ENCODE results near the gene ANKRD52. TPM values are rescaled to one million over a fixed set of nuclear protein-coding genes. Genes with fewer than 3 reads are reported as not detected.

Gene ANKRD52
- total and polyA plus RNA-seq, 4 donors = 5.4 to 13.6 (median 9.3) TPM

DNA sequence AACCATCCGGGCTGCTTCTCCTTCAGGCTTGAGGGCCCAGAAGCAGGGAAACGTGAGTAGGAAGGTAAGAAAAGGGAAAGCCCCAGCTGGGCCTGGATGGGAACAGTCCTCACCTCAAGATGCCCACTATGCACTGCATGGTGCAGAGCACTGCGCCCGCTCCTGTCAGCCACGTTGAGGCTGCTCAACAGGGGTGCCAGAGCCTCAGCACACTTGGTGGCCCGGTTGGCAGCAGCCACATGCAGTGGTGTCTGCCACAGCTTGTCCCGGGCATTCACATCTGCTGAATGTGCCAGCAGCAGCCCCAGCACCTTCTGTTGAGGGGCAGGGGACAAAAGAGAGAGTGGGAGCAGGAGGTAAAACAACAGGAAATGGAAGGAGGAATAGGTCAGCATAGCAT is 2.5 kb downstream of the ANKRD52 start:
- Histone ChIP-seq H3K36me3 (ENCODE audit: control insufficient read depth in 4 of 4, insufficient read depth in 3 of 4, low read depth in 1 of 4, low read length in 3 of 4) (peaks cover 8 to 40% (median 25%) of the 10 kb centered on the region in 4 donors), H3K9ac (ENCODE audit: low read depth in 1 of 2, low read length in 2 of 2) (no peak overlapping the region), H3K4me3 (ENCODE audit: low read depth in 1 of 3, low read length in 3 of 3) (no peak overlapping the region), H3K4me1 (ENCODE audit: control insufficient read depth in 4 of 4, insufficient read depth in 4 of 4, low read length in 3 of 4) (peaks cover 1 to 20% (median 15%) of the 10 kb centered on the region in 4 donors), H3K27ac (ENCODE audit: low read depth in 1 of 2, low read length in 2 of 2) (no peak overlapping the region), H3K27me3 (ENCODE audit: control insufficient read depth in 4 of 4, insufficient read depth in 4 of 4, low read length in 3 of 4) (no peaks in the 10 kb centered on the region), H3K9me3 (ENCODE audit: control insufficient read depth in 4 of 4, low read length in 3 of 4) (no peaks in the 10 kb centered on the region)
- 92% methylated on average over 7 of the region's 7 CpGs for WGBS
- no peak for TF ChIP-seq JUND (IDR thresholded peaks at IDR 0.05)
- TF ChIP-seq GABPA (IDR thresholded peaks at IDR 0.05 in 1 of 2, conservative IDR thresholded peaks at IDR 0.05 in 1 of 2) = no peak
- TF ChIP-seq HNF4G (IDR thresholded peaks at IDR 0.05) = no peak
- TF ChIP-seq HNF4A (conservative IDR thresholded peaks at IDR 0.05) = no peak
- no peak for TF ChIP-seq YY1 (IDR thresholded peaks at IDR 0.05)
- no peak for TF ChIP-seq FOXA2 (IDR thresholded peaks at IDR 0.05)
- TF ChIP-seq, protein P1, sequence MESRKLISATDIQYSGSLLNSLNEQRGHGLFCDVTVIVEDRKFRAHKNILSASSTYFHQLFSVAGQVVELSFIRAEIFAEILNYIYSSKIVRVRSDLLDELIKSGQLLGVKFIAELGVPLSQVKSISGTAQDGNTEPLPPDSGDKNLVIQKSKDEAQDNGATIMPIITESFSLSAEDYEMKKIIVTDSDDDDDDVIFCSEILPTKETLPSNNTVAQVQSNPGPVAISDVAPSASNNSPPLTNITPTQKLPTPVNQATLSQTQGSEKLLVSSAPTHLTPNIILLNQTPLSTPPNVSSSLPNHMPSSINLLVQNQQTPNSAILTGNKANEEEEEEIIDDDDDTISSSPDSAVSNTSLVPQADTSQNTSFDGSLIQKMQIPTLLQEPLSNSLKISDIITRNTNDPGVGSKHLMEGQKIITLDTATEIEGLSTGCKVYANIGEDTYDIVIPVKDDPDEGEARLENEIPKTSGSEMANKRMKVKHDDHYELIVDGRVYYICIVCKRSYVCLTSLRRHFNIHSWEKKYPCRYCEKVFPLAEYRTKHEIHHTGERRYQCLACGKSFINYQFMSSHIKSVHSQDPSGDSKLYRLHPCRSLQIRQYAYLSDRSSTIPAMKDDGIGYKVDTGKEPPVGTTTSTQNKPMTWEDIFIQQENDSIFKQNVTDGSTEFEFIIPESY (IDR thresholded peaks at IDR 0.05) = no peak
- TF ChIP-seq SP1 (IDR thresholded peaks at IDR 0.05) = no peak
- TF ChIP-seq NR2F2 (IDR thresholded peaks at IDR 0.05) = no peak
- TF ChIP-seq, protein P2, sequence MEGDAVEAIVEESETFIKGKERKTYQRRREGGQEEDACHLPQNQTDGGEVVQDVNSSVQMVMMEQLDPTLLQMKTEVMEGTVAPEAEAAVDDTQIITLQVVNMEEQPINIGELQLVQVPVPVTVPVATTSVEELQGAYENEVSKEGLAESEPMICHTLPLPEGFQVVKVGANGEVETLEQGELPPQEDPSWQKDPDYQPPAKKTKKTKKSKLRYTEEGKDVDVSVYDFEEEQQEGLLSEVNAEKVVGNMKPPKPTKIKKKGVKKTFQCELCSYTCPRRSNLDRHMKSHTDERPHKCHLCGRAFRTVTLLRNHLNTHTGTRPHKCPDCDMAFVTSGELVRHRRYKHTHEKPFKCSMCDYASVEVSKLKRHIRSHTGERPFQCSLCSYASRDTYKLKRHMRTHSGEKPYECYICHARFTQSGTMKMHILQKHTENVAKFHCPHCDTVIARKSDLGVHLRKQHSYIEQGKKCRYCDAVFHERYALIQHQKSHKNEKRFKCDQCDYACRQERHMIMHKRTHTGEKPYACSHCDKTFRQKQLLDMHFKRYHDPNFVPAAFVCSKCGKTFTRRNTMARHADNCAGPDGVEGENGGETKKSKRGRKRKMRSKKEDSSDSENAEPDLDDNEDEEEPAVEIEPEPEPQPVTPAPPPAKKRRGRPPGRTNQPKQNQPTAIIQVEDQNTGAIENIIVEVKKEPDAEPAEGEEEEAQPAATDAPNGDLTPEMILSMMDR (IDR thresholded peaks at IDR 0.05; ENCODE audit: low read depth, low read length, missing input control) = no peak
- no peak for TF ChIP-seq FOXA1 (IDR thresholded peaks at IDR 0.05)
- TF ChIP-seq, protein P3, sequence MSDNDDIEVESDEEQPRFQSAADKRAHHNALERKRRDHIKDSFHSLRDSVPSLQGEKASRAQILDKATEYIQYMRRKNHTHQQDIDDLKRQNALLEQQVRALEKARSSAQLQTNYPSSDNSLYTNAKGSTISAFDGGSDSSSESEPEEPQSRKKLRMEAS (IDR thresholded peaks at IDR 0.05) = no peak
- TF ChIP-seq, protein P4, sequence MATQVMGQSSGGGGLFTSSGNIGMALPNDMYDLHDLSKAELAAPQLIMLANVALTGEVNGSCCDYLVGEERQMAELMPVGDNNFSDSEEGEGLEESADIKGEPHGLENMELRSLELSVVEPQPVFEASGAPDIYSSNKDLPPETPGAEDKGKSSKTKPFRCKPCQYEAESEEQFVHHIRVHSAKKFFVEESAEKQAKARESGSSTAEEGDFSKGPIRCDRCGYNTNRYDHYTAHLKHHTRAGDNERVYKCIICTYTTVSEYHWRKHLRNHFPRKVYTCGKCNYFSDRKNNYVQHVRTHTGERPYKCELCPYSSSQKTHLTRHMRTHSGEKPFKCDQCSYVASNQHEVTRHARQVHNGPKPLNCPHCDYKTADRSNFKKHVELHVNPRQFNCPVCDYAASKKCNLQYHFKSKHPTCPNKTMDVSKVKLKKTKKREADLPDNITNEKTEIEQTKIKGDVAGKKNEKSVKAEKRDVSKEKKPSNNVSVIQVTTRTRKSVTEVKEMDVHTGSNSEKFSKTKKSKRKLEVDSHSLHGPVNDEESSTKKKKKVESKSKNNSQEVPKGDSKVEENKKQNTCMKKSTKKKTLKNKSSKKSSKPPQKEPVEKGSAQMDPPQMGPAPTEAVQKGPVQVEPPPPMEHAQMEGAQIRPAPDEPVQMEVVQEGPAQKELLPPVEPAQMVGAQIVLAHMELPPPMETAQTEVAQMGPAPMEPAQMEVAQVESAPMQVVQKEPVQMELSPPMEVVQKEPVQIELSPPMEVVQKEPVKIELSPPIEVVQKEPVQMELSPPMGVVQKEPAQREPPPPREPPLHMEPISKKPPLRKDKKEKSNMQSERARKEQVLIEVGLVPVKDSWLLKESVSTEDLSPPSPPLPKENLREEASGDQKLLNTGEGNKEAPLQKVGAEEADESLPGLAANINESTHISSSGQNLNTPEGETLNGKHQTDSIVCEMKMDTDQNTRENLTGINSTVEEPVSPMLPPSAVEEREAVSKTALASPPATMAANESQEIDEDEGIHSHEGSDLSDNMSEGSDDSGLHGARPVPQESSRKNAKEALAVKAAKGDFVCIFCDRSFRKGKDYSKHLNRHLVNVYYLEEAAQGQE (IDR thresholded peaks at IDR 0.05) = no peak
- DNase-seq (ENCODE audit: low spot score) = no peak

DNA sequence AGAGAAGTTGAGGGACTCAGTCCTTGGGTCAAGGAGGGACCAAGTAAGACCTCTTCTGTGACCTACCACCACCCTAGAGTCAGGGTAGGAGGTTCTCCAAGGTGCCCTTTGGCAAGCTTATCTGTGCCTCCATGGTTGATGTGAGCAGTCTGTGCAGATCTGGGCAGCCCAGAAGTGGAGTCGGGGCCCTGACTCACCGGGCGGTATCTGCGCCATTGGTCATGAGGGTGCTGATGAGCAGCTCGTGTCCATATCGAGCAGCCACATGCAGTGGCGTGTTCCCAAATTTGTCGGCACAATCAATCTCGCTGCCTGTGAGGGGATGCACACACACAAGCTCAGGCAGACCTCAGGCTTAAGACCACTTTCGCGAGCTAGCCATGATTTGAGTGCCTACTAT is 5.1 kb downstream of the ANKRD52 start:
- no peak for TF ChIP-seq RXRA (IDR thresholded peaks at IDR 0.05)
- no peak for TF ChIP-seq RAD21 (IDR thresholded peaks at IDR 0.05)
- TF ChIP-seq HNF4A (conservative IDR thresholded peaks at IDR 0.05) = no peak
- TF ChIP-seq EGR1 (IDR thresholded peaks at IDR 0.05; ENCODE audit: low read depth in 2 of 2) = no peak
- WGBS = 98% methylated on average over 11 of the region's 11 CpGs
- Histone ChIP-seq H3K4me3 (ENCODE audit: low read depth in 1 of 3, low read length in 3 of 3) (no peak overlapping the region), H3K9me3 (ENCODE audit: control insufficient read depth in 4 of 4, low read length in 3 of 4) (no peaks in the 10 kb centered on the region), H3K36me3 (ENCODE audit: control insufficient read depth in 4 of 4, insufficient read depth in 3 of 4, low read depth in 1 of 4, low read length in 3 of 4) (peaks cover 12 to 55% (median 38%) of the 10 kb centered on the region in 4 donors), H3K9ac (ENCODE audit: low read depth in 1 of 2, low read length in 2 of 2) (no peak overlapping the region), H3K27me3 (ENCODE audit: control insufficient read depth in 4 of 4, insufficient read depth in 4 of 4, low read length in 3 of 4) (no peaks in the 10 kb centered on the region), H3K4me1 (ENCODE audit: control insufficient read depth in 4 of 4, insufficient read depth in 4 of 4, low read length in 3 of 4) (peaks cover 0 to 14% (median 10%) of the 10 kb centered on the region in 4 donors), H3K27ac (ENCODE audit: low read depth in 1 of 2, low read length in 2 of 2) (no peak overlapping the region)
- DNase-seq (ENCODE audit: low spot score) = no peak

Data from liver (tissue), 9 donors.